ENCODE measurements around the gene FKBP6.

- TF ChIP-seq EP300 (conservative IDR thresholded peaks at IDR 0.05; ENCODE audit: poor library complexity, severe bottlenecking) (no peak), POLR2AphosphoS5 (IDR thresholded peaks at IDR 0.05) (no peak), MXI1 (conservative IDR thresholded peaks at IDR 0.05; ENCODE audit: poor library complexity, severe bottlenecking) (no peak), EZH2 (IDR thresholded peaks at IDR 0.05; ENCODE audit: borderline replicate concordance, insufficient read depth, low read length, poor library complexity, severe bottlenecking) (no peak), SMC3 (conservative IDR thresholded peaks at IDR 0.05; ENCODE audit: poor library complexity) (no peak), RAD21 (conservative IDR thresholded peaks at IDR 0.05) (no peak), TAF1 (IDR thresholded peaks at IDR 0.05; ENCODE audit: low read depth) (no peak)
- TF ChIP-seq, protein P1, sequence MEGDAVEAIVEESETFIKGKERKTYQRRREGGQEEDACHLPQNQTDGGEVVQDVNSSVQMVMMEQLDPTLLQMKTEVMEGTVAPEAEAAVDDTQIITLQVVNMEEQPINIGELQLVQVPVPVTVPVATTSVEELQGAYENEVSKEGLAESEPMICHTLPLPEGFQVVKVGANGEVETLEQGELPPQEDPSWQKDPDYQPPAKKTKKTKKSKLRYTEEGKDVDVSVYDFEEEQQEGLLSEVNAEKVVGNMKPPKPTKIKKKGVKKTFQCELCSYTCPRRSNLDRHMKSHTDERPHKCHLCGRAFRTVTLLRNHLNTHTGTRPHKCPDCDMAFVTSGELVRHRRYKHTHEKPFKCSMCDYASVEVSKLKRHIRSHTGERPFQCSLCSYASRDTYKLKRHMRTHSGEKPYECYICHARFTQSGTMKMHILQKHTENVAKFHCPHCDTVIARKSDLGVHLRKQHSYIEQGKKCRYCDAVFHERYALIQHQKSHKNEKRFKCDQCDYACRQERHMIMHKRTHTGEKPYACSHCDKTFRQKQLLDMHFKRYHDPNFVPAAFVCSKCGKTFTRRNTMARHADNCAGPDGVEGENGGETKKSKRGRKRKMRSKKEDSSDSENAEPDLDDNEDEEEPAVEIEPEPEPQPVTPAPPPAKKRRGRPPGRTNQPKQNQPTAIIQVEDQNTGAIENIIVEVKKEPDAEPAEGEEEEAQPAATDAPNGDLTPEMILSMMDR (IDR thresholded peaks at IDR 0.05; ENCODE audit: poor library complexity, severe bottlenecking) = no peak
- TF ChIP-seq, protein P2, sequence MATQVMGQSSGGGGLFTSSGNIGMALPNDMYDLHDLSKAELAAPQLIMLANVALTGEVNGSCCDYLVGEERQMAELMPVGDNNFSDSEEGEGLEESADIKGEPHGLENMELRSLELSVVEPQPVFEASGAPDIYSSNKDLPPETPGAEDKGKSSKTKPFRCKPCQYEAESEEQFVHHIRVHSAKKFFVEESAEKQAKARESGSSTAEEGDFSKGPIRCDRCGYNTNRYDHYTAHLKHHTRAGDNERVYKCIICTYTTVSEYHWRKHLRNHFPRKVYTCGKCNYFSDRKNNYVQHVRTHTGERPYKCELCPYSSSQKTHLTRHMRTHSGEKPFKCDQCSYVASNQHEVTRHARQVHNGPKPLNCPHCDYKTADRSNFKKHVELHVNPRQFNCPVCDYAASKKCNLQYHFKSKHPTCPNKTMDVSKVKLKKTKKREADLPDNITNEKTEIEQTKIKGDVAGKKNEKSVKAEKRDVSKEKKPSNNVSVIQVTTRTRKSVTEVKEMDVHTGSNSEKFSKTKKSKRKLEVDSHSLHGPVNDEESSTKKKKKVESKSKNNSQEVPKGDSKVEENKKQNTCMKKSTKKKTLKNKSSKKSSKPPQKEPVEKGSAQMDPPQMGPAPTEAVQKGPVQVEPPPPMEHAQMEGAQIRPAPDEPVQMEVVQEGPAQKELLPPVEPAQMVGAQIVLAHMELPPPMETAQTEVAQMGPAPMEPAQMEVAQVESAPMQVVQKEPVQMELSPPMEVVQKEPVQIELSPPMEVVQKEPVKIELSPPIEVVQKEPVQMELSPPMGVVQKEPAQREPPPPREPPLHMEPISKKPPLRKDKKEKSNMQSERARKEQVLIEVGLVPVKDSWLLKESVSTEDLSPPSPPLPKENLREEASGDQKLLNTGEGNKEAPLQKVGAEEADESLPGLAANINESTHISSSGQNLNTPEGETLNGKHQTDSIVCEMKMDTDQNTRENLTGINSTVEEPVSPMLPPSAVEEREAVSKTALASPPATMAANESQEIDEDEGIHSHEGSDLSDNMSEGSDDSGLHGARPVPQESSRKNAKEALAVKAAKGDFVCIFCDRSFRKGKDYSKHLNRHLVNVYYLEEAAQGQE (IDR thresholded peaks at IDR 0.05; ENCODE audit: borderline replicate concordance) = no peak
Measured at GRCh38 chr7:73332447-73332846, 4.5 kb downstream of the FKBP6 start.

Data from neural cell (in vitro differentiated cells).